GM18858 (cell line): ENCODE measurements around the gene TRERF1.
A peak's percentile ranks its signal among the peaks of the same experiment; 100 is the strongest.
"Not testable (repeated sequence)": the region's sequence is repeated elsewhere in the genome, so short reads cannot be mapped to it uniquely, and the experiment has no call there.

ENCODE experiments used
- ATAC-seq: cut with Tn5 transposase; IDR thresholded peaks from one replicate; pipeline ENCODE4 v1.9.1; 2021; ENCODE audit not compliant: unreplicated experiment

Gene TRERF1

GRCh38 chr6:42226645-42227143, 225.0 kb downstream of the TRERF1 start:
- ATAC-seq, result no peak

- no peak for ATAC-seq
Observed at GRCh38 chr6:42226161-42226611, 225.5 kb downstream of the TRERF1 start.

GRCh38 chr6:42225419-42225818, 226.3 kb downstream of the TRERF1 start:
- no peak for ATAC-seq

GRCh38 chr6:42225029-42225339, 226.7 kb downstream of the TRERF1 start:
- ATAC-seq, result no peak

- peak; percentile 87 for ATAC-seq
Observed at GRCh38 chr6:42224222-42225028, 227.3 kb downstream of the TRERF1 start.

- no peak for ATAC-seq
Observed at GRCh38 chr6:42222448-42222847, 229.3 kb downstream of the TRERF1 start.

GRCh38 chr6:42221546-42221945, 230.2 kb downstream of the TRERF1 start:
- ATAC-seq, result no peak

- ATAC-seq, result no peak
Observed at GRCh38 chr6:42220807-42221206, 230.9 kb downstream of the TRERF1 start.

GRCh38 chr6:42217519-42218367, 234.0 kb downstream of the TRERF1 start, which contains the start of gene MRPS10:
Gene MRPS10, minus strand, starts transcription at chr6:42217861. Its CDS starts 12 bp downstream, at chr6:42217849.
- peak; percentile 89 for ATAC-seq

- ATAC-seq, result no peak
Observed at GRCh38 chr6:42217157-42217518, 234.6 kb downstream of the TRERF1 start.

- not testable (repeated sequence) for ATAC-seq
Observed at GRCh38 chr6:42216495-42216894, 235.2 kb downstream of the TRERF1 start.

GRCh38 chr6:42212442-42212841, 239.3 kb downstream of the TRERF1 start:
- no peak for ATAC-seq

GRCh38 chr6:42211726-42212125, 240.0 kb downstream of the TRERF1 start:
- ATAC-seq, result no peak

- ATAC-seq, result no peak
Observed at GRCh38 chr6:42210551-42210950, 241.2 kb downstream of the TRERF1 start.

GRCh38 chr6:42207559-42207958, 244.2 kb downstream of the TRERF1 start:
- ATAC-seq, result not testable (repeated sequence)

GRCh38 chr6:42204768-42205282, 246.9 kb downstream of the TRERF1 start:
- ATAC-seq, result no peak

- ATAC-seq, result no peak
Observed at GRCh38 chr6:42203183-42203582, 248.5 kb downstream of the TRERF1 start.

GRCh38 chr6:42202131-42202915, 249.4 kb downstream of the TRERF1 start:
- ATAC-seq, result not testable (repeated sequence)

- no peak for ATAC-seq
Observed at GRCh38 chr6:42201382-42201781, 250.3 kb downstream of the TRERF1 start.

- no peak for ATAC-seq
Observed at GRCh38 chr6:42200035-42200434, 251.7 kb downstream of the TRERF1 start.
